ENCODE data around the gene CAPZB. TPM values are rescaled to one million over a fixed set of nuclear protein-coding genes. Genes with fewer than 3 reads are reported as not detected.

CAPZB gene
- total RNA-seq, 1 experiment from 2014 or later = 348 TPM

DNA sequence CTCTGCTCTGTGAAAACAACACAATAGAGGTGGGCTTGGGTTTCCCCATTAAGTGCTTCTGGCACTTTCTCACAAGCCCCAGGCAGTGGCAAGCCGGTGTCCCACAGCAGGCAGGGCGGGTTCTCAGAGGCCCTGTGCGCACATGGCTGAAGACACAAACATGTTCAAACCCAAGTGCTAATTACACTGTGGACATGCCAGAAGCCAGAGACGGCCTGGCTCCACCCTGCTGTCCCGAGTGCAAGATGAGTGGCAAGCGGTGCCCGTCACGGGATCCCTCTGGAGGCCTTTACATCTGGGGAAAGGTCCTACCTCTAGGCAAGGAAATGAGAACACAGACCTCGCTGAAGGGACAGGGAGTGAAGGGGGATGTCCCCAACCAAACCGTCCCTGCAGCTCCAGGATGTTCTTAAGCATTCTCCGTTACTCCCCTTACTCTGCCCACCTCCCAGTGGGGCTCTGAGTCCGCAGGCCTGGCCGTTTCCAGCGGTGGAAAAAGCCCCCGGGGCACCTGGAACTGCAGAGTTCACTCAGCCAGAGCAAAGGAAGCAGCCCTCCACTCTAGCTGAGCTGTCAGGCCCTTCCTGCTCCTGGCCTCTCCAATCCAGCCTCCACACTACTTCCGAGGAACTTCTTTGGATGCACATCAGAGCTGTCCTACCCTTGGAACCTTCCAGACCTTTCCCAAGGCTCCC is 115.8 kb downstream of the CAPZB start:
- no peaks in the 10 kb centered on the region for H3K9me3 Mint-ChIP-seq
- peaks cover 13% of the 10 kb centered on the region for H3K79me1 ChIP-seq (ENCODE audit: insufficient read depth, low read depth, low read length, poor library complexity, severe bottlenecking)

More for the DNA sequence above, 115.8 kb downstream of the CAPZB start:
- Histone ChIP-seq H2AK5ac (ENCODE audit: insufficient read length, low read length) (no peak overlapping the region), H3K4me2 (ENCODE audit: insufficient read depth, insufficient read length, low read length) (no peak overlapping the region), H3K79me2 (ENCODE audit: insufficient read depth, low read length) (peaks cover 2% of the 10 kb centered on the region; the same call in 1 of the 2 replicates), H4K5ac (ENCODE audit: insufficient read length, low read depth, low read length) (no peak overlapping the region), H3T11ph (ENCODE audit: low read length) (no peak overlapping the region), H4K91ac (ENCODE audit: insufficient read length, low read depth, low read length) (no peak overlapping the region), H3K18ac (ENCODE audit: insufficient read length, low read depth, low read length) (no peak overlapping the region), H3K23me2 (ENCODE audit: insufficient read length, low read depth, low read length, poor library complexity, severe bottlenecking) (no peaks in the 10 kb centered on the region), H3K4me1 (ENCODE audit: insufficient read depth, low read length) (no peaks in the 10 kb centered on the region), H3K27me3 (ENCODE audit: insufficient read depth, low read length) (no peaks in the 10 kb centered on the region), H3K9ac (ENCODE audit: extremely low read depth, insufficient read length, low read length) (no peak overlapping the region), H2BK12ac (ENCODE audit: insufficient read length, low read depth, low read length) (no peak overlapping the region), H2BK5ac (ENCODE audit: insufficient read length, low read length) (no peak overlapping the region), H4K8ac (replicated peaks; ENCODE audit: insufficient read length, low read depth, low read length) (no peak overlapping the region), H2BK20ac (ENCODE audit: low read depth, low read length, poor library complexity, severe bottlenecking) (no peak overlapping the region), H3K14ac (ENCODE audit: insufficient read depth, low read length) (no peak overlapping the region), H2BK15ac (ENCODE audit: low read depth, low read length) (no peak overlapping the region), H4K20me1 (ENCODE audit: control insufficient read depth, insufficient read depth, insufficient read length) (no peaks in the 10 kb centered on the region), H2BK120ac (ENCODE audit: low read depth, low read length, poor library complexity, severe bottlenecking) (no peak overlapping the region), H3K27ac (ENCODE audit: insufficient read length, low read depth, low read length) (no peak overlapping the region), H2AFZ (ENCODE audit: low read length) (no peak overlapping the region), H3K9me3 (ENCODE audit: control insufficient read depth, low read depth, low read length) (no peaks in the 10 kb centered on the region), H3K4ac (ENCODE audit: low read depth, low read length) (no peak overlapping the region), H3K23ac (ENCODE audit: insufficient read length, low read depth, low read length) (no peak overlapping the region), H3K56ac (ENCODE audit: insufficient read length, low read depth, low read length) (no peak overlapping the region)
- peaks cover 3 to 16% (median 10%) of the 10 kb centered on the region in 3 experiments for H3K36me3 Mint-ChIP-seq (ENCODE audit: insufficient read depth in 1 of 3, low read depth in 3 of 3)
- H3K4me1 Mint-ChIP-seq = peaks cover 11 to 12% of the 10 kb centered on the region in 2 experiments
- no peak for DNase-seq
- no peak overlapping the region for H3K4me3 Mint-ChIP-seq
- H3K27ac Mint-ChIP-seq = peak overlapping the region; percentile 44 to 94 (median 93); a peak in 5 of 7 replicates
- TF ChIP-seq, protein P1, sequence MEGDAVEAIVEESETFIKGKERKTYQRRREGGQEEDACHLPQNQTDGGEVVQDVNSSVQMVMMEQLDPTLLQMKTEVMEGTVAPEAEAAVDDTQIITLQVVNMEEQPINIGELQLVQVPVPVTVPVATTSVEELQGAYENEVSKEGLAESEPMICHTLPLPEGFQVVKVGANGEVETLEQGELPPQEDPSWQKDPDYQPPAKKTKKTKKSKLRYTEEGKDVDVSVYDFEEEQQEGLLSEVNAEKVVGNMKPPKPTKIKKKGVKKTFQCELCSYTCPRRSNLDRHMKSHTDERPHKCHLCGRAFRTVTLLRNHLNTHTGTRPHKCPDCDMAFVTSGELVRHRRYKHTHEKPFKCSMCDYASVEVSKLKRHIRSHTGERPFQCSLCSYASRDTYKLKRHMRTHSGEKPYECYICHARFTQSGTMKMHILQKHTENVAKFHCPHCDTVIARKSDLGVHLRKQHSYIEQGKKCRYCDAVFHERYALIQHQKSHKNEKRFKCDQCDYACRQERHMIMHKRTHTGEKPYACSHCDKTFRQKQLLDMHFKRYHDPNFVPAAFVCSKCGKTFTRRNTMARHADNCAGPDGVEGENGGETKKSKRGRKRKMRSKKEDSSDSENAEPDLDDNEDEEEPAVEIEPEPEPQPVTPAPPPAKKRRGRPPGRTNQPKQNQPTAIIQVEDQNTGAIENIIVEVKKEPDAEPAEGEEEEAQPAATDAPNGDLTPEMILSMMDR (conservative IDR thresholded peaks at IDR 0.05) = no peak
- no peaks in the 10 kb centered on the region for H3K27me3 Mint-ChIP-seq (ENCODE audit: low read depth)
- no CpG with 5 or more reads among the region's 16 CpGs for WGBS (ENCODE audit: extremely low coverage, insufficient read length, low lambda C conversion rate)

All from H9 (cell line).